Stimulated activated CD8-positive, alpha-beta memory T cell treated with anti-CD3 and anti-CD28 coated beads, Interleukin-15, amount 100 ng/mL, for 24 hours (primary cell): ENCODE measurements around the gene ZNF25.
"Not testable (repeated sequence)": the region's sequence is repeated elsewhere in the genome, so short reads cannot be mapped to it uniquely, and the experiment has no call there.

Experiments used
- DNase-seq: peaks from one replicate; pipeline ENCODE4 v3.0.0-alpha.2; 2020; ENCODE audit warnings: low read depth

ZNF25 gene

DNA sequence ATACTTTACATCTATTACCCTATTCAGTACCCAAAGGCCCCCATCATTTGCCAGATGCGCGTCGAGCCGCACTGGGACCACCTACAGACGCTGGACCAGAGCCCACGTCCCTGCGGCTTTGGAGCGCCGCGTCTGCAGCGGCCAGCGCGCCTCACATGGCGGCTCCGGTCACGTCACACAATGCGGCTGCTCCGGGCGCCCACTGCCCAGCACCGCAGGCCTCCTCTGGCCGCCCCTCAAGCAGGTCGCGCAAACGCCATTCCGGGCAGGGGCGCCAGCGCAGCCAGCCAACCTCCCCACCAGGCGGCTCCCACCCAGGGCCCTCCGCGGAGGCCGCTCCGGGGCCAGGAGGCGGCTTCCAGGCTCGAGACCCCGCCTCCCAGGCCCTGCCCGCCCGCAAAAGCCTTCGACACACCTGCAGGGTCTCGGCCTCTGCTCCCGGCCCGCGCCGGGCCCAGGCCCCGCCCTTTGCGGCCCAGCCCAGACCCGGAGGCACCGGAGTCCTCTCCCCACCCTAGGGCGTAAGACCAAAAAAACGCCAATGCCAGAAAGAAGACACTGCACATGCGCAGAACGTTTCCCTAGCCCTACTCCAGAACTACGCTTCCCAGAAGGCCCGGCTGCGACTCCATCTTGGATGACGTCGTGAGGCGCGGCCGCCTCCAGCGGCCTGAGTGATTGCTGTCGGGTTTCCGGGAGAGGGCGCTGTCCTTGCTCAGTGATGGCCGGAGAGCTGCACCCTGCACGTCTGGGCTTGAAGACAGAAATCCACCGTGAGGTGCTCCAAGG, at the start of gene ZNF25:
TSS of gene ZNF25 (minus strand) at position 557 of the 789 bp plus-strand sequence. CDS start 4,925 bp downstream, outside the sequence.
- peak; percentile 85 for DNase-seq

DNA sequence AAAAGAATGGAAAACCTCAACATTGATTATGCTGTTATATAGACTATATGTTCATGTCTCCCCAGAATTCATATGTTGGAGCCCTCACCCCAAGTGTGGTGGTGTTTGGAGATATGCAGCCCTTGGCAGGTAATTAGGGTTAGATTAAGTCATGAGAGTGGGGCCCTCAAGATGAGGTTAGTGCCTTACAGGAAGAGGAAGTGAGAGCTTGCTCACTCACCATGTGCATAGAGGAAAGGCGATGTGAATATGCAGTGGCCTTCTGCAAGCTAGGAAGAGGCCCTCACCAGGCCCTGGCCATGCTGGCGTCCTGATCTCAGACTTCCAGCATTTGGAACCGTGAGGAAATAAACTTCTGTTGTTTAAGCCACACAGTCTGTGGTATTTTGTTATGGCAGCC, 48.8 kb upstream of the ZNF25 start:
- DNase-seq = no peak

- DNase-seq = not testable (repeated sequence)
These were observed 42.7 kb upstream of the ZNF25 start for GRCh38 chr10:38019124-38019523.

DNA sequence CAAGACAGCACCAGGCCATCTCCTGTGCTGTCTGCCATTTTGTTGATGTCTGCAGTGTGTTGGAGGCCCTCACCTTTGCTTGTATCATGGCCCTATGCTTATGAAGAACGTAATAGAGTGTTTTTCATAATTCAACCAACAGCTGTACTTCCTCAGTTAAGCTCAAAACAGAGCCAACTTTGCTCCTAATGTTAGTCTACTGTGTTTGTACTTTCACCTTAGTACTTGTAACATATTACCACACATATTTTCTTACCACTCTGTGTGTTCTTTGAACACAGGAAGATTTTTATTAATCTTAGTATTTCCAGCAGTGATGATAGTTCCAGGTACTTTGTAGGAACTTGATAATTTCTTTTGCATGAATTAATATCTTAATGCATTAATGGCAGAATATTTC, 39.9 kb upstream of the ZNF25 start:
- no peak for DNase-seq

DNA sequence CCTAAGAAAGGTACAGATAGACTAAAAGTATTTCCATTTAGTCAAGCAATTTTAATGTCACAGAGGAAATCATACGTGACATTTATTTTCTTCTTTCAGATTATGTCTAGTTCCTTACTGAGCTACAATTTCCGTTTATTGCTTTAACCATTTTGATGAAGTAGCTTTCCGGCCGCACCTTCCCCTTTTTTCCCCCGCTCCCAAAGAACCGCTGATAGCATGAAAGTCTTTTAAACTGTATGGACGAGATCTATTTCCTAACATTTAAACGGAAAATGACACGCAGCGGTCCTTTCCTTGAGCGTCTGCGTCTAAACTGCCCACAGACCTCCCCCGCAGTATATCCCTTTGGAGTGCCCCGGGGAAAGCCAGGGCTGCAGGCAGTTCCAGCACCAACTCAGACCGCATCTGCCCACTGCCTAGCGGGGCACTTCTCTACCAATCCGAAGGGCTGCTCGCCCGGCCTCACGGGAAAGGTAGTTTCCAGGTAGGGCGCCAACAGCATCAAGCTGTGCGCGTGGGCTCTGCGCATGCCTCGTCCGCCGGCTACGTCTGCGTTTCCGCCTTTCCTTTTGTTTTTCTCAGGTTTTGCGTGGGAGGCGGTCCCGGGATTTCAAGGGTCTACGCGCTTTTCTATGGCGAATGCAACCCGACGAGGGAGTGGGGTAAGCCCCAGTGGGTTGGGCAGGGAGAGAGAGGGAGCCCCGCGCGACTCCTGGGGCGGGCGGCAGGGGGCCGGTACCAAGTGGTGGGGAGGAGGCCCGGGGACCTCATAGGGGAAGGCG, 33.9 kb upstream of the ZNF25 start, which contains the start of gene ZNF33A:
TSS of gene ZNF33A (plus strand) at position 557 of the 785 bp plus-strand sequence. CDS start 1,667 bp downstream, outside the sequence.
- peak; percentile 69 for DNase-seq

DNA sequence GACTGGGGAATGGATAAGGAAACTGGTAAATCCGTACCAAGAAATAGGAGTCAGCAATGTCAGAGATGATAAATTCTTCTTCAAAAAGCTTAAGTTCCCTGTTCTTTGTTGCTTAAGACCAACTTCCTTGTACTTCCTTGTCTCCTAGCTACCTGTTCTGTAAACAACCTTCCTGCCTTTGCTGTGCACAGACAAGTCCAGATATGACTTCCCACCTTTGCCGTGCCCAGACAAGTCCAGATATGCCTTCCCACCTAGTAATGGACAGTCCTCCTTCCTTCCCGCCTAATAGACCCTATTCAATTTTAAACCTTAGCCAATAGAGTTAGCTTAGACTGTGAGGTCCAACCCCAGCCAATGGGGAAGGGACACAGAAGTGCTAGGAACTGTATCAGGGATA, 31.5 kb upstream of the ZNF25 start:
- DNase-seq = no peak

DNA sequence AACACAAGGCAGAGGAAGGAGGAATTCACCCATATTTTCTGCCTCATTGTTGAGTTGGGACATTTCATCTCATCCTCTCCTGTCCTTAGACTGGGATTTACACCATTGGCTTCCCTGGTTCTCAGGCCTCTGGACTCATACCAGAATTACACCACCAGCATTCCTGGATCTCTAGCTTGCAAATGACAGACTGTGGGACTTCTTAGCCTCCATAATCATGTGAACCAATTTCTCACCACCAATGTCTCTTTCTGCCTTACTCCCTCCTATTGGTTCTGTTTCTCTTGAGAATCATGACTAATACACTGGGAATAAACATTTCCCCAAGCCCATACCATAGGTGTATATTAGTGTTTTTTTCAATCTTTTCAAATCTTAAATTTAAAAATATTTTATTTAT, 31.1 kb upstream of the ZNF25 start:
- no peak for DNase-seq

DNA sequence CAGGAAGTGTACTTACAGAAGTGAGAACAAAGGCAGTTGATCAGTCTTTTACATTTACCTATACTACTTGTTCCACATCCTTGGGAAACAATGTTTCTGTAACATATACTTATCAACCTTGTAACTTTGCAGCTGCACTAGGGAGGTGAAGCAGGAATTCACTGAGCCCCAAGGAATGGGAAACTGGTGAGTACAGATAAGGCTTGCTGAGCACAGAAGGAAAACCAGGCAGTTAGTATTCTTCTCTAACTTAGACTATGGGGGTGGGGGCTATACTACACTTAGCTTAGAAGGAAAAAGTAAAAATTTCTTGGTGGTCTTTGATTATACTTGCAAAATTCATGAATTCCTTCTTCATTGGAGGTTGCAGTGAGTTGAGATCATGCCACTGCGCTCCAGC, 27.1 kb upstream of the ZNF25 start:
- no peak for DNase-seq

- no peak for DNase-seq
These were observed 26.6 kb upstream of the ZNF25 start for GRCh38 chr10:38003026-38003425.

DNA sequence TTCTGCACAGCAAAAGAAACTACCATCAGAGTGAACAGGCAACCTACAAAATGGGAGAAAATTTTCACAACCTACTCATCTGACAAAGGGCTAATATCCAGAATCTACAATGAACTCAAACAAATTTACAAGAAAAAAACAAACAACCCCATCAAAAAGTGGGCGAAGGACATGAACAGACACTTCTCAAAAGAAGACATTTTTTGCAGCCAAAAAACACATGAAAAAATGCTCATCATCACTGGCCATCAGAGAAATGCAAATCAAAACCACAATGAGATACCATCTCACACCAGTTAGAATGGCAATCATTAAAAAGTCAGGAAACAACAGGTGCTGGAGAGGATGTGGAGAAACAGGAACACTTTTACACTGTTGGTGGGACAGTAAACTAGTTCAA, 24.0 kb upstream of the ZNF25 start:
- DNase-seq = not testable (repeated sequence)

GRCh38 chr10:37998920-37999319, 22.5 kb upstream of the ZNF25 start:
- not testable (repeated sequence) for DNase-seq

DNA sequence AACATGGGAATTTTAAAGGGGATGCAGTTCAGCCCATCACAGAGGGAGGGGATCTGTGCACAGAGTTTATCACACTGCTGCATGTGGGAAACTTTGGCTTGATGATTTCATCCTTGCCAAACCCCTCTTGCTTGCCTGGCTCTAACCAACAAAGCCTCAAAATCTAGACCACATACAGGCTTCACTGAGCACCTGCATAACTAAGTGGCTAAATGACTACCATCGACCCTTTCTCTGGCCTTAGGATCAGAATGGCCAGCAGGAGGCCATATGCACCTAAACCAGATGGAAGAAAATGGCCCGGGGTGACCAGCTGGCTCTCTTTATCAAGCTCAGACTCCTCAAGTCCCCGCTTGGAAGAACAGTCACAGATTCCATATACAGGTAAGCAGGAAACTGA, 15.6 kb upstream of the ZNF25 start:
- DNase-seq = no peak

DNA sequence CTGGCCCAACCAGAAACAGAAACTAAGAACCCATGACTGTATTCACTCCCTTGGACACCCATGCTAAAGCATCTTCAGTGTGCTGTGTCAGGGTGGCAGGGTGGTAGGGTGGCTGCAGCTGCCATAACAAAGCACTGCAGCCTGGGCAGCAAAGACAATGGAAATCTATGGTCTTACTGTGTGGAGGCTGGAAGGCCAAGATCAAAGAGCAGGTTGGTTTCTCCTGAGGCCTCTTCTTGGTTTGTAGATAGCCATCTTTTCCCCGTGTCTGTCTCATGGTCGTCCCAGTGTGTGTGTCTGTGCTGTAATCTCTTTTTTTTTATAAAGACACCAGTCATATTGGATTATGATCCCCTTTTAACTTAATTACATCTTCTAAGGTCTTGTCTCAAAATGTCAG, 15.2 kb upstream of the ZNF25 start:
- DNase-seq = no peak

GRCh38 chr10:37976880-37977203, 395 bp upstream of the ZNF25 start:
- no peak for DNase-seq

- no peak for DNase-seq
These were observed 951 bp downstream of the ZNF25 start for GRCh38 chr10:37975401-37975991.

GRCh38 chr10:37972396-37972795, 4.1 kb downstream of the ZNF25 start:
- no peak for DNase-seq

DNA sequence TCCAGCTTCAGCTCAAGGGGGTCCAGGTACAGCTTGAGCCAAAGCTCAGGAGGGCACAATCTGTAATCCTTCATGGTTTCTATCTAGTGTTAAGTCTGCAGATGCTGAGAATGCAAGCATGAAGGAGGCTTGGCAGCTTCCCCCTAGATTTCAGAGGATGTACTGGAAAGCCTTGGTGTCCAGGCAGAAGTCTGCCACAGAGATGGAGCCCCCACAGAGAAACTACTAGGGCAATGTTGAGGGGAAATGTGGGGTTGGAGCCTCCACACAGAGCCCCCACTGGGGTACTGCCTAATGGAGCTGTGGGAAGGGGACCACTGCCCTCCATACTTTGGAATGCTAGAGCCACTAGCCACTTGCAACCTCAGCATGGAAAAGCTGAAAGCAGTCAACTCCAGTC, 11.4 kb downstream of the ZNF25 start:
- no peak for DNase-seq

- DNase-seq = no peak
These were observed 15.8 kb downstream of the ZNF25 start for GRCh38 chr10:37960591-37961137.

GRCh38 chr10:37957841-37958240, 18.6 kb downstream of the ZNF25 start:
- DNase-seq = no peak

DNA sequence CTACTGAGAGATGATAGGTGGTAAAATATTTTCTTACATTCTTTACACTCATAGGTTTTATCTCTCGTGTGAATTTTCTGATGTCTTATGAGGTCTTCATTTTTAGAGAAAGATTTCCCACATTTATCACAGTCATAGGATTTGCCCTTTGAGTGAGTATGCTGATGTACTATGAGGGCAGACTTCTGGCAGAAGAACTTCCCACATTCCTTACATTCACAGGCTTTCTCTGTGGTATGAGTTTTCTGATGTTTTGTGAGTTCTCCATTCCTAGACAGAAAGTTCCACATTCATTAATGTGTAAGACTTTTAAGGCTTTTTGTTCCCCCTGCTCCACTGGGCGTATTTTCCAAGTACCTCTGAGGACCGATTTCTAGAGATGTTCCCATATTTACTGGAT, 23.5 kb downstream of the ZNF25 start:
- DNase-seq = no peak

- DNase-seq = no peak
These were observed 24.2 kb downstream of the ZNF25 start for GRCh38 chr10:37952043-37952755.

DNA sequence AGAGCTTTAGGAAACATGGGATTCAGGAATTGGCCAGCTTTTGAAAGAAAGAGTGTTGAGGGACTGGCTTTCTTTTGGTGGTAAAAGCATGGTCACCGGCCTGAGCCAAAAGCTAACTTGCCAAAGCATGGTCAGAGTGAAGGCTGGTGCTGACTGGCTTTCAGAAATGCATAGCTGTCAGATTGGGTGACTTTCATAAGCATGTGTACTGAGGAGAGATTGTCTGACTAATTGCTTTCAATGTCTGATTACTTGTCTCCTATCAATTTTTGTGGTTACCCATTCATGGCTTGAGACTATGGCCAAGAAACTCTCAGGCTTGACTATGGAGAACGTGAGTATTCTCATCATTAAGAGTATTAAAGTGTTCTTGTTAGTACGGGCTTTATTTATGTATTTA, 28.2 kb downstream of the ZNF25 start:
- no peak for DNase-seq
